ENCODE measurements around the gene ADAM12. TPM values are rescaled to one million over a fixed set of nuclear protein-coding genes. Genes with fewer than 3 reads are reported as not detected.
A peak's percentile ranks its signal among the peaks of the same experiment; 100 is the strongest.

ADAM12 gene
- total and polyA plus RNA-seq, 10 of the 15 experiments (the other 5 are each of a cell fraction or from before 2014, with no cell fraction given): under 0.01 to 0.62 (median 0.04) TPM; not detected in 5

DNA sequence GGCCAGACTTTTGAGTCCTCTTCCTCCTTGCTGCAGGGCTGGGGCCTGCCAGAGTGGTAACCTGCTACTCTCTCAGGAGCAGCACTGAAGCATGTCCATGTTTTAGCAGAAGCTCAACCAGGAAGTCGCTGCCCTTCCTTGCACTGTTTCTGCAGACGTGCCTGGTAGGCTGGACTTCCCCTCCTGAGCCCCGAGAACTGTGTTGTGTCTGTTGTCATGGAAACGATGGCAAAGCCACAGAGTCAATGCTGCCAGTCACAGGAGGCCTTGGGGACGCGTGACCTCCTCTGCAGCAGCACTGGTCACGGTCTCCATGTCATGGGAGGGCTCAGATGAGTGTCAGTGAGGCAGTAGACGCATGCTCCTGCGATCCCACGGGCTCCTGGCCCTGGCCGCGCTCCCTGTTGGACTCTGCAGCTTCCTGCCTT is 346.5 kb downstream of the ADAM12 start (continued):
- TF ChIP-seq, protein P1, sequence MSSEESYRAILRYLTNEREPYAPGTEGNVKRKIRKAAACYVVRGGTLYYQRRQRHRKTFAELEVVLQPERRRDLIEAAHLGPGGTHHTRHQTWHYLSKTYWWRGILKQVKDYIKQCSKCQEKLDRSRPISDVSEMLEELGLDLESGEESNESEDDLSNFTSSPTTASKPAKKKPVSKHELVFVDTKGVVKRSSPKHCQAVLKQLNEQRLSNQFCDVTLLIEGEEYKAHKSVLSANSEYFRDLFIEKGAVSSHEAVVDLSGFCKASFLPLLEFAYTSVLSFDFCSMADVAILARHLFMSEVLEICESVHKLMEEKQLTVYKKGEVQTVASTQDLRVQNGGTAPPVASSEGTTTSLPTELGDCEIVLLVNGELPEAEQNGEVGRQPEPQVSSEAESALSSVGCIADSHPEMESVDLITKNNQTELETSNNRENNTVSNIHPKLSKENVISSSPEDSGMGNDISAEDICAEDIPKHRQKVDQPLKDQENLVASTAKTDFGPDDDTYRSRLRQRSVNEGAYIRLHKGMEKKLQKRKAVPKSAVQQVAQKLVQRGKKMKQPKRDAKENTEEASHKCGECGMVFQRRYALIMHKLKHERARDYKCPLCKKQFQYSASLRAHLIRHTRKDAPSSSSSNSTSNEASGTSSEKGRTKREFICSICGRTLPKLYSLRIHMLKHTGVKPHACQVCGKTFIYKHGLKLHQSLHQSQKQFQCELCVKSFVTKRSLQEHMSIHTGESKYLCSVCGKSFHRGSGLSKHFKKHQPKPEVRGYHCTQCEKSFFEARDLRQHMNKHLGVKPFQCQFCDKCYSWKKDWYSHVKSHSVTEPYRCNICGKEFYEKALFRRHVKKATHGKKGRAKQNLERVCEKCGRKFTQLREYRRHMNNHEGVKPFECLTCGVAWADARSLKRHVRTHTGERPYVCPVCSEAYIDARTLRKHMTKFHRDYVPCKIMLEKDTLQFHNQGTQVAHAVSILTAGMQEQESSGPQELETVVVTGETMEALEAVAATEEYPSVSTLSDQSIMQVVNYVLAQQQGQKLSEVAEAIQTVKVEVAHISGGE (CRISPR knock-in tag; IDR thresholded peaks at IDR 0.05): no peak
- TF ChIP-seq PAX8 (IDR thresholded peaks at IDR 0.05) (no peak), PAX5 (IDR thresholded peaks at IDR 0.05; ENCODE audit: borderline replicate concordance, low read depth, low read length) (peak; percentile 91; the same call in 1 of the 2 replicates), KDM1A (IDR thresholded peaks at IDR 0.05; ENCODE audit: borderline replicate concordance) (no peak), BACH1 (IDR thresholded peaks at IDR 0.05; ENCODE audit: borderline replicate concordance) (no peak), KLF5 (IDR thresholded peaks at IDR 0.05; ENCODE audit: partially characterized antibody) (peak; percentile 80), CBFB (IDR thresholded peaks at IDR 0.05; ENCODE audit: low read depth) (peak; percentile 33; the same call in 1 of the 2 replicates), RFX5 (IDR thresholded peaks at IDR 0.05; ENCODE audit: low read depth, low read length) (peak; percentile 81), RCOR1 (conservative IDR thresholded peaks at IDR 0.05; ENCODE audit: low read depth, low read length) (peak; percentile 71; the same call in 1 of the 2 replicates), MTA3 (IDR thresholded peaks at IDR 0.05; ENCODE audit: borderline replicate concordance, low read length) (no peak), HDAC6 (IDR thresholded peaks at IDR 0.05; ENCODE audit: unreplicated experiment) (no peak), CEBPB (IDR thresholded peaks at IDR 0.05; ENCODE audit: borderline replicate concordance in 1 of 2, low read depth in 2 of 2, low read length in 2 of 2) (no peak), EGR1 (IDR thresholded peaks at IDR 0.05; ENCODE audit: borderline replicate concordance in 1 of 2, low read depth in 2 of 2, low read length in 2 of 2) (no peak)
- TF ChIP-seq, protein P2, sequence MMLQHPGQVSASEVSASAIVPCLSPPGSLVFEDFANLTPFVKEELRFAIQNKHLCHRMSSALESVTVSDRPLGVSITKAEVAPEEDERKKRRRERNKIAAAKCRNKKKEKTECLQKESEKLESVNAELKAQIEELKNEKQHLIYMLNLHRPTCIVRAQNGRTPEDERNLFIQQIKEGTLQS (IDR thresholded peaks at IDR 0.05; ENCODE audit: borderline replicate concordance, extremely low read depth, low read depth, low read length): no peak
- TF ChIP-seq, protein P3, sequence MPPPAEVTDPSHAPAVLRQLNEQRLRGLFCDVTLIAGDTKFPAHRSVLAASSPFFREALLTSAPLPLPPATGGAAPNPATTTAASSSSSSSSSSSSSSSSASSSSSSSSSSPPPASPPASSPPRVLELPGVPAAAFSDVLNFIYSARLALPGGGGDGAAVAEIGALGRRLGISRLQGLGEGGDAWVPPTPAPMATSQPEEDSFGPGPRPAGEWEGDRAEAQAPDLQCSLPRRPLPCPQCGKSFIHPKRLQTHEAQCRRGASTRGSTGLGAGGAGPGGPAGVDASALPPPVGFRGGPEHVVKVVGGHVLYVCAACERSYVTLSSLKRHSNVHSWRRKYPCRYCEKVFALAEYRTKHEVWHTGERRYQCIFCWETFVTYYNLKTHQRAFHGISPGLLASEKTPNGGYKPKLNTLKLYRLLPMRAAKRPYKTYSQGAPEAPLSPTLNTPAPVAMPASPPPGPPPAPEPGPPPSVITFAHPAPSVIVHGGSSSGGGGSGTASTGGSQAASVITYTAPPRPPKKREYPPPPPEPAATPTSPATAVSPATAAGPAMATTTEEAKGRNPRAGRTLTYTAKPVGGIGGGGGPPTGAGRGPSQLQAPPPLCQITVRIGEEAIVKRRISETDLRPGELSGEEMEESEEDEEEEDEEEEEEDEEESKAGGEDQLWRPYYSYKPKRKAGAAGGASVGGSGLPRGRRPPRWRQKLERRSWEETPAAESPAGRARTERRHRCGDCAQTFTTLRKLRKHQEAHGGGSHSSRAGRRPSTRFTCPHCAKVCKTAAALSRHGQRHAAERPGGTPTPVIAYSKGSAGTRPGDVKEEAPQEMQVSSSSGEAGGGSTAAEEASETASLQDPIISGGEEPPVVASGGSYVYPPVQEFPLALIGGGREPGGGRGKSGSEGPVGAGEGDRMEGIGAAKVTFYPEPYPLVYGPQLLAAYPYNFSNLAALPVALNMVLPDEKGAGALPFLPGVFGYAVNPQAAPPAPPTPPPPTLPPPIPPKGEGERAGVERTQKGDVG (CRISPR knock-in tag; IDR thresholded peaks at IDR 0.05): no peak
- TF ChIP-seq, protein P4, sequence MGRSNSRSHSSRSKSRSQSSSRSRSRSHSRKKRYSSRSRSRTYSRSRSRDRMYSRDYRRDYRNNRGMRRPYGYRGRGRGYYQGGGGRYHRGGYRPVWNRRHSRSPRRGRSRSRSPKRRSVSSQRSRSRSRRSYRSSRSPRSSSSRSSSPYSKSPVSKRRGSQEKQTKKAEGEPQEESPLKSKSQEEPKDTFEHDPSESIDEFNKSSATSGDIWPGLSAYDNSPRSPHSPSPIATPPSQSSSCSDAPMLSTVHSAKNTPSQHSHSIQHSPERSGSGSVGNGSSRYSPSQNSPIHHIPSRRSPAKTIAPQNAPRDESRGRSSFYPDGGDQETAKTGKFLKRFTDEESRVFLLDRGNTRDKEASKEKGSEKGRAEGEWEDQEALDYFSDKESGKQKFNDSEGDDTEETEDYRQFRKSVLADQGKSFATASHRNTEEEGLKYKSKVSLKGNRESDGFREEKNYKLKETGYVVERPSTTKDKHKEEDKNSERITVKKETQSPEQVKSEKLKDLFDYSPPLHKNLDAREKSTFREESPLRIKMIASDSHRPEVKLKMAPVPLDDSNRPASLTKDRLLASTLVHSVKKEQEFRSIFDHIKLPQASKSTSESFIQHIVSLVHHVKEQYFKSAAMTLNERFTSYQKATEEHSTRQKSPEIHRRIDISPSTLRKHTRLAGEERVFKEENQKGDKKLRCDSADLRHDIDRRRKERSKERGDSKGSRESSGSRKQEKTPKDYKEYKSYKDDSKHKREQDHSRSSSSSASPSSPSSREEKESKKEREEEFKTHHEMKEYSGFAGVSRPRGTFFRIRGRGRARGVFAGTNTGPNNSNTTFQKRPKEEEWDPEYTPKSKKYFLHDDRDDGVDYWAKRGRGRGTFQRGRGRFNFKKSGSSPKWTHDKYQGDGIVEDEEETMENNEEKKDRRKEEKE (IDR thresholded peaks at IDR 0.05): no peak
- TF ChIP-seq, protein P5, sequence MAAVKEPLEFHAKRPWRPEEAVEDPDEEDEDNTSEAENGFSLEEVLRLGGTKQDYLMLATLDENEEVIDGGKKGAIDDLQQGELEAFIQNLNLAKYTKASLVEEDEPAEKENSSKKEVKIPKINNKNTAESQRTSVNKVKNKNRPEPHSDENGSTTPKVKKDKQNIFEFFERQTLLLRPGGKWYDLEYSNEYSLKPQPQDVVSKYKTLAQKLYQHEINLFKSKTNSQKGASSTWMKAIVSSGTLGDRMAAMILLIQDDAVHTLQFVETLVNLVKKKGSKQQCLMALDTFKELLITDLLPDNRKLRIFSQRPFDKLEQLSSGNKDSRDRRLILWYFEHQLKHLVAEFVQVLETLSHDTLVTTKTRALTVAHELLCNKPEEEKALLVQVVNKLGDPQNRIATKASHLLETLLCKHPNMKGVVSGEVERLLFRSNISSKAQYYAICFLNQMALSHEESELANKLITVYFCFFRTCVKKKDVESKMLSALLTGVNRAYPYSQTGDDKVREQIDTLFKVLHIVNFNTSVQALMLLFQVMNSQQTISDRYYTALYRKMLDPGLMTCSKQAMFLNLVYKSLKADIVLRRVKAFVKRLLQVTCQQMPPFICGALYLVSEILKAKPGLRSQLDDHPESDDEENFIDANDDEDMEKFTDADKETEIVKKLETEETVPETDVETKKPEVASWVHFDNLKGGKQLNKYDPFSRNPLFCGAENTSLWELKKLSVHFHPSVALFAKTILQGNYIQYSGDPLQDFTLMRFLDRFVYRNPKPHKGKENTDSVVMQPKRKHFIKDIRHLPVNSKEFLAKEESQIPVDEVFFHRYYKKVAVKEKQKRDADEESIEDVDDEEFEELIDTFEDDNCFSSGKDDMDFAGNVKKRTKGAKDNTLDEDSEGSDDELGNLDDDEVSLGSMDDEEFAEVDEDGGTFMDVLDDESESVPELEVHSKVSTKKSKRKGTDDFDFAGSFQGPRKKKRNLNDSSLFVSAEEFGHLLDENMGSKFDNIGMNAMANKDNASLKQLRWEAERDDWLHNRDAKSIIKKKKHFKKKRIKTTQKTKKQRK (IDR thresholded peaks at IDR 0.05; ENCODE audit: low read depth, low read length): no peak

All from GM12878 (cell line).